D721Med (cell line): ENCODE measurements around the gene MAP3K20.

Experiments used
- DNase-seq: peaks from one replicate; pipeline ENCODE4 v3.0.0; 2011; ENCODE audit warnings: low spot score; ENCODE audit not compliant: insufficient read length
- FAIRE-seq: peaks from 2 replicates; lab custom pipeline; 2011; peaks lifted over from hg19 to GRCh38; lab: Jason Lieb, UNC
- TF ChIP-seq, protein P1 (sequence below): IDR thresholded peaks from 2 replicates; pipeline ENCODE4 v1.5.1; 2012; ENCODE audit warnings: mild to moderate bottlenecking, control low read depth; ENCODE audit not compliant: insufficient read depth; ENCODE audit errors: missing control alignments

MAP3K20 gene

GRCh38 chr2:173051463-173052215 lies 24.0 kb upstream of the MAP3K20 start:
- DNase-seq (no peak), FAIRE-seq (no peak)
- TF ChIP-seq, protein P1, sequence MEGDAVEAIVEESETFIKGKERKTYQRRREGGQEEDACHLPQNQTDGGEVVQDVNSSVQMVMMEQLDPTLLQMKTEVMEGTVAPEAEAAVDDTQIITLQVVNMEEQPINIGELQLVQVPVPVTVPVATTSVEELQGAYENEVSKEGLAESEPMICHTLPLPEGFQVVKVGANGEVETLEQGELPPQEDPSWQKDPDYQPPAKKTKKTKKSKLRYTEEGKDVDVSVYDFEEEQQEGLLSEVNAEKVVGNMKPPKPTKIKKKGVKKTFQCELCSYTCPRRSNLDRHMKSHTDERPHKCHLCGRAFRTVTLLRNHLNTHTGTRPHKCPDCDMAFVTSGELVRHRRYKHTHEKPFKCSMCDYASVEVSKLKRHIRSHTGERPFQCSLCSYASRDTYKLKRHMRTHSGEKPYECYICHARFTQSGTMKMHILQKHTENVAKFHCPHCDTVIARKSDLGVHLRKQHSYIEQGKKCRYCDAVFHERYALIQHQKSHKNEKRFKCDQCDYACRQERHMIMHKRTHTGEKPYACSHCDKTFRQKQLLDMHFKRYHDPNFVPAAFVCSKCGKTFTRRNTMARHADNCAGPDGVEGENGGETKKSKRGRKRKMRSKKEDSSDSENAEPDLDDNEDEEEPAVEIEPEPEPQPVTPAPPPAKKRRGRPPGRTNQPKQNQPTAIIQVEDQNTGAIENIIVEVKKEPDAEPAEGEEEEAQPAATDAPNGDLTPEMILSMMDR: no peak

DNA sequence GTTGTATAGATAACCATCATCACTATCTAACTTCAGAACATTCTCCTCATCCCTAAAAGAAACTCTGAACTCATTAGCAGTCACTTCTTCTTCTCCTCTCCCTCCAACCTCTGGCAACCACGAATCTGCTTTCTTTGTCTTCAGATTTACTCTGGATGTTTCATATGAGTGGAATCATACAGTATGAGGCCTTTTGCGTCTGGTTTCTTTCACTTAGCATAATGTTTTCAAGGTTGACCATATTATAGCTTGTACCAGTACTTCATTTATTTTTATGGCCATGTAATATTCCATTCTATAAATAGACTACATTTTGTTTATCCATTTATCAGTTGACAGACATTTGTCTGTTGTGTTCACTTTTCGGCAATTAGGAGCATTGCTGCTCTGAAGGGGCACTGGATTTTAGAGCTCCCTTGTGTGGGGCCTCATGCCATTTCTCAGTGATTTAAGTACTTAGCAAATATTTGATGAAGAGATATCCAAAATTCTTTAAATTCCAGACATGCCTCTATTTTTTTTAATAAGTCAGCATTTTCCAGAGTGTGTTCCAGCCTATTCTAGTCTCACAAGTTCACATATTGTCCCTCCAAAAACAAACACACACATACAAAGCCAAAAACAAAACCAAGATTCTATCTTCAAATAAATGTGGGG lies 22.5 kb upstream of the MAP3K20 start:
- TF ChIP-seq, protein P1: no peak
- DNase-seq (no peak), FAIRE-seq (no peak)

- FAIRE-seq: no peak
- TF ChIP-seq, protein P1: no peak
- DNase-seq: no peak
Observed at GRCh38 chr2:173054466-173054865, 21.2 kb upstream of the MAP3K20 start.

GRCh38 chr2:173056705-173057364 lies 18.8 kb upstream of the MAP3K20 start:
- DNase-seq: no peak
- TF ChIP-seq, protein P1: no peak
- FAIRE-seq: no peak

DNA sequence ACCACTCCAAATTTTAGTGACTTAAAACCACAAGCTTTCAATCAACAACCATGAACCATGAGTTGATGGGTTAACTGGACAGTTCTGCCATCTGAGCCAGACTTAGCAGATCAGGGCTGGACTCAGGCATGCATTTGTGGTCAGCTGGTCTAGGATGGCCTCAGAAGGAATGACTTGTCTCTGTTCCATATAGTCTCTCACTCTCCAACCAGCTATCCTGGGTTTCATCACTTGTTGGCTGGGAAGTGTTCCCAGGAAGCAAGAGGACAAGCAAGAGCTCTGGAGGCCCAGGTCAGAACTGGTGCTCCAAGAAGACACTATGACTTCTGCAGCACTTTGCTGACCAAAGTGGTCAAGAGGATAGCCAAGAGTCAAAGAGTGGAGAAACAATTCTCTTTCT lies 17.5 kb upstream of the MAP3K20 start:
- no peak for DNase-seq
- TF ChIP-seq, protein P1: no peak
- no peak for FAIRE-seq

GRCh38 chr2:173058673-173059072 lies 17.0 kb upstream of the MAP3K20 start:
- DNase-seq: no peak
- TF ChIP-seq, protein P1: no peak
- FAIRE-seq: no peak
